ENCODE data around the gene FUZ.

The FUZ gene

DNA sequence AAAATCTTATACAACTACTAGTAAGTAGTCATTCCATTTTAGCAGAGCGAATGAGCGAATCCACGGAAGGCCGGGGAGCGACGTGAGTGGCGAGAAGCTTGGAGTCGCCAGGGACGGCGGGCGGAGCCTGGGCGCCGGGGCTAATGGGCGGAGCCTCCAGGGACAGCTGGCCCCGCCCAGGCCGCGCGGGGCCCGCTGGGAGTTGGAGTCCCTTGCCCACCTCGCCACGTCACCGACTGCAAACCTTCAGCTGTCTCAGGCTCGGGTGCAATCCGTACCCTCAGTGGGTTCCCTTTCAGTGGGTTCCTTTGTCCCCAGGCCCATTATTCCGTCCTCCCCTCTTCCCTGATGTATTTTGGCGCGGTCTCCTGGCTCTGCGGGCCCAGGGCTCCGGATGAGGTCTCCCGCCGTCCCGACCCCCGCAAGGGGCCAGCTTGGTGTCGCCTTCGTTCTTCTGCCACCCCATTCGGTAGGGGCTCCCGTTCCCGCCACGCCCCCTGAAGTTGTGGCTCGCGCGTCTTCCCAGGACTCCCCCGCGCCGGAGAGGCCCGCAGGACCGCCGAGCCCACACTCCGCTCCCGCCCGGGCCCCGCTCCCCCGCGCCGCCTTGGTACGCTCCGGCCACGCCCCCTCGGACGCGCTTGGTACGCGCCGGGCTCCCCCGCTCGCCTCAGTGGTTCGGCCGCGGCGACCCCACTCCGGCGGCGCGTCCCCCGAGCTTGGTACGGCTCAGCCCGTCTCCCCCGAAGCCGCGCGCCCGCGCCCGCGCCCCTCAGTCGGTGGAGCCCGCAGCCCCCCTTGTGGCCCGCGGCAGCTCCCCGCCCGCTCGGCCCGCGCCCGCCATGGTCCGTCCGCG lies 37.6 kb upstream of the FUZ start, which contains the start of gene PTOV1 (continued):
- TF ChIP-seq YY2 (tag by site-specific recombination; IDR thresholded peaks at IDR 0.05), result peak; percentile 46; the same call in 1 of the 2 replicates
- TF ChIP-seq REST (tag by site-specific recombination; IDR thresholded peaks at IDR 0.05), result 0 out of 2 replicates have a peak, but pooled peaks have one; percentile 14
- TF ChIP-seq ZNF112 (tag by site-specific recombination; IDR thresholded peaks at IDR 0.05), result no peak
- 0 out of 2 replicates have a peak, but pooled peaks have one; percentile 17 for TF ChIP-seq ATF2 (tag by site-specific recombination; IDR thresholded peaks at IDR 0.05; ENCODE audit: low read depth)
- TF ChIP-seq ZNF366 (tag by site-specific recombination; conservative IDR thresholded peaks at IDR 0.05), result peak; percentile 81
- TF ChIP-seq ZNF239 (tag by site-specific recombination; IDR thresholded peaks at IDR 0.05), result peak; percentile 79
- peak; percentile 97 for TF ChIP-seq ZBTB17 (tag by site-specific recombination; IDR thresholded peaks at IDR 0.05)
- no peak for TF ChIP-seq ZNF654 (tag by site-specific recombination; IDR thresholded peaks at IDR 0.05; ENCODE audit: low read depth)
- TF ChIP-seq PRDM6 (tag by site-specific recombination; IDR thresholded peaks at IDR 0.05), result no peak
- TF ChIP-seq SP3 (tag by site-specific recombination; IDR thresholded peaks at IDR 0.05), result peak; percentile 96
- peak; percentile 52 for TF ChIP-seq SP2 (tag by site-specific recombination; IDR thresholded peaks at IDR 0.05)
- TF ChIP-seq ZBTB21 (tag by site-specific recombination; IDR thresholded peaks at IDR 0.05), result peak; percentile 65; the same call in 1 of the 2 replicates
- TF ChIP-seq, protein P1, sequence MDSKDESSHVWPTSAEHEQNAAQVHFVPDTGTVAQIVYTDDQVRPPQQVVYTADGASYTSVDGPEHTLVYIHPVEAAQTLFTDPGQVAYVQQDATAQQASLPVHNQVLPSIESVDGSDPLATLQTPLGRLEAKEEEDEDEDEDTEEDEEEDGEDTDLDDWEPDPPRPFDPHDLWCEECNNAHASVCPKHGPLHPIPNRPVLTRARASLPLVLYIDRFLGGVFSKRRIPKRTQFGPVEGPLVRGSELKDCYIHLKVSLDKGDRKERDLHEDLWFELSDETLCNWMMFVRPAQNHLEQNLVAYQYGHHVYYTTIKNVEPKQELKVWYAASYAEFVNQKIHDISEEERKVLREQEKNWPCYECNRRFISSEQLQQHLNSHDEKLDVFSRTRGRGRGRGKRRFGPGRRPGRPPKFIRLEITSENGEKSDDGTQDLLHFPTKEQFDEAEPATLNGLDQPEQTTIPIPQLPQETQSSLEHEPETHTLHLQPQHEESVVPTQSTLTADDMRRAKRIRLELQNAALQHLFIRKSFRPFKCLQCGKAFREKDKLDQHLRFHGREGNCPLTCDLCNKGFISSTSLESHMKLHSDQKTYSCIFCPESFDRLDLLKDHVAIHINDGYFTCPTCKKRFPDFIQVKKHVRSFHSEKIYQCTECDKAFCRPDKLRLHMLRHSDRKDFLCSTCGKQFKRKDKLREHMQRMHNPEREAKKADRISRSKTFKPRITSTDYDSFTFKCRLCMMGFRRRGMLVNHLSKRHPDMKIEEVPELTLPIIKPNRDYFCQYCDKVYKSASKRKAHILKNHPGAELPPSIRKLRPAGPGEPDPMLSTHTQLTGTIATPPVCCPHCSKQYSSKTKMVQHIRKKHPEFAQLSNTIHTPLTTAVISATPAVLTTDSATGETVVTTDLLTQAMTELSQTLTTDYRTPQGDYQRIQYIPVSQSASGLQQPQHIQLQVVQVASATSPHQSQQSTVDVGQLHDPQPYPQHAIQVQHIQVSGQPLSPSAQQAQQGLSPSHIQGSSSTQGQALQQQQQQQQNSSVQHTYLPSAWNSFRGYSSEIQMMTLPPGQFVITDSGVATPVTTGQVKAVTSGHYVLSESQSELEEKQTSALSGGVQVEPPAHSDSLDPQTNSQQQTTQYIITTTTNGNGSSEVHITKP (tag by site-specific recombination; IDR thresholded peaks at IDR 0.05), result peak; percentile 100
- TF ChIP-seq BCL11B (tag by site-specific recombination; IDR thresholded peaks at IDR 0.05; ENCODE audit: low read depth), result peak; percentile 67; the same call in 1 of the 2 replicates
- peak; percentile 98 for TF ChIP-seq ZXDB (tag by site-specific recombination; IDR thresholded peaks at IDR 0.05)
- no peak for TF ChIP-seq PRDM1 (tag by site-specific recombination; IDR thresholded peaks at IDR 0.05)
- TF ChIP-seq ZNF394 (tag by site-specific recombination; IDR thresholded peaks at IDR 0.05; ENCODE audit: borderline replicate concordance), result peak; percentile 40; the same call in 1 of the 2 replicates
- TF ChIP-seq KLF8 (tag by site-specific recombination; IDR thresholded peaks at IDR 0.05), result peak; percentile 92
- TF ChIP-seq PATZ1 (tag by site-specific recombination; IDR thresholded peaks at IDR 0.05), result peak; percentile 99
- TF ChIP-seq ZNF660 (tag by site-specific recombination; IDR thresholded peaks at IDR 0.05), result peak; percentile 85; the same call in 1 of the 2 replicates
- TF ChIP-seq YY1 (tag by site-specific recombination; IDR thresholded peaks at IDR 0.05), result no peak; the same call in 1 of the 2 replicates
- no peak for TF ChIP-seq ZNF423 (tag by site-specific recombination; IDR thresholded peaks at IDR 0.05)
- TF ChIP-seq, protein P2, sequence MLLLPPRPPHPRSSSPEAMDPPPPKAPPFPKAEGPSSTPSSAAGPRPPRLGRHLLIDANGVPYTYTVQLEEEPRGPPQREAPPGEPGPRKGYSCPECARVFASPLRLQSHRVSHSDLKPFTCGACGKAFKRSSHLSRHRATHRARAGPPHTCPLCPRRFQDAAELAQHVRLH (tag by site-specific recombination; IDR thresholded peaks at IDR 0.05), result peak; percentile 86
- TF ChIP-seq ZNF600 (tag by site-specific recombination; IDR thresholded peaks at IDR 0.05), result peak; percentile 92

Measured in HEK293 (cell line).